HG02852 (cell line): ENCODE results near the gene SF3B1.
"Not testable (repeated sequence)": the region's sequence is repeated elsewhere in the genome, so short reads cannot be mapped to it uniquely, and the experiment has no call there.

Source experiments
- ATAC-seq: cut with Tn5 transposase; IDR thresholded peaks from one replicate; pipeline ENCODE4 v1.9.1; 2021; ENCODE audit warnings: mild to moderate bottlenecking, moderate library complexity; ENCODE audit not compliant: unreplicated experiment

SF3B1 gene

GRCh38 chr2:197343968-197344367 lies 90.9 kb downstream of the SF3B1 start:
- ATAC-seq, result not testable (repeated sequence)

DNA sequence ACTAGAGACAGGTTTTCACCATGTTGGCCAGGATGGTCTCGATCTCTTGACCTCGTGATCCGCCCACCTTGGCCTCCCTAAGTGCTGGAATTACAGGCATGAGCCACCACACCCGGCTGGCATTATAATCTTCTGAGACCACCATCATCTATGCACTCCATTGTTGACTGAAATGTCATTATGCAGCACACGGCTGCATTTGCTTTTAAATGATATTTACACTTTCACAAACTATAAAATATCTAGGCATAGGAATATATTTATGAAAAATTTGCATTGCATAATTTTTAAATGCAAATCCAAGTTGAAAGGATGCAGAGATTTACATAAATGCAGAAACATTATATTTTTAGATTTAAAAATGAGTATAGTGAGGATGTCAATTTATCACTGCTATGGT lies 94.2 kb downstream of the SF3B1 start:
- ATAC-seq, result no peak
